Central memory CD8-positive, alpha-beta T cell (primary cell): Measurements from ENCODE around the gene KCTD1.

Experiments
- ATAC-seq: fragments of 150-1000 bp; cut with Tn5 transposase; replicated peaks from 2 replicates; pipeline ENCODE4 v1.10.0; 2022; ENCODE audit warnings: mild to moderate bottlenecking, moderate FRiP score, moderate number of reproducible peaks; ENCODE audit not compliant: poor library complexity, severe bottlenecking; ENCODE audit errors: extremely low read depth
- DNase-seq, 2 donors: peaks; one replicate each; pipeline ENCODE4 v3.0.0; 2021; ENCODE audit warnings: low spot score in 2 of 2
- H3K27ac Mint-ChIP-seq: one replicate; pipeline ENCODE4 v1.8.0; 2022; ENCODE audit warnings: low read depth, mild to moderate bottlenecking, moderate library complexity, mixed read lengths
- H3K27me3 Mint-ChIP-seq: one replicate; pipeline ENCODE4 v1.8.0; 2022; ENCODE audit warnings: mixed read lengths
- H3K36me3 Mint-ChIP-seq: one replicate; pipeline ENCODE4 v1.8.0; 2022; ENCODE audit warnings: mild to moderate bottlenecking, moderate library complexity, mixed read lengths; ENCODE audit not compliant: insufficient read depth
- H3K4me1 Mint-ChIP-seq: one replicate; pipeline ENCODE4 v1.8.0; 2022; ENCODE audit warnings: mixed read lengths
- H3K4me3 Mint-ChIP-seq: one replicate; pipeline ENCODE4 v1.8.0; 2022; ENCODE audit warnings: mild to moderate bottlenecking, moderate library complexity, mixed read lengths
- H3K9me3 Mint-ChIP-seq: one replicate; pipeline ENCODE4 v1.8.0; 2022; ENCODE audit warnings: mixed read lengths

KCTD1 gene

GRCh38 chr18:26479681-26480079 lies 68.7 kb downstream of the KCTD1 start:
- peaks cover 2% of the 10 kb centered on the region for H3K36me3 Mint-ChIP-seq
- no peaks in the 10 kb centered on the region for H3K4me1 Mint-ChIP-seq
- H3K9me3 Mint-ChIP-seq = no peaks in the 10 kb centered on the region
- ATAC-seq = no peak
- no peak overlapping the region for H3K4me3 Mint-ChIP-seq
- no peak for DNase-seq
- no peak overlapping the region for H3K27ac Mint-ChIP-seq
- H3K27me3 Mint-ChIP-seq = no peaks in the 10 kb centered on the region

- H3K9me3 Mint-ChIP-seq = no peaks in the 10 kb centered on the region
- H3K36me3 Mint-ChIP-seq = peaks cover 2% of the 10 kb centered on the region
- no peak for DNase-seq
- ATAC-seq = no peak
- H3K4me3 Mint-ChIP-seq = no peak overlapping the region
- H3K27ac Mint-ChIP-seq = no peak overlapping the region
- H3K4me1 Mint-ChIP-seq = no peaks in the 10 kb centered on the region
- no peaks in the 10 kb centered on the region for H3K27me3 Mint-ChIP-seq
Observed at GRCh38 chr18:26479065-26479680, 69.2 kb downstream of the KCTD1 start.

- DNase-seq = no peak
- no peaks in the 10 kb centered on the region for H3K27me3 Mint-ChIP-seq
- H3K4me3 Mint-ChIP-seq = no peak overlapping the region
- H3K36me3 Mint-ChIP-seq = peaks cover 2% of the 10 kb centered on the region
- no peaks in the 10 kb centered on the region for H3K4me1 Mint-ChIP-seq
- no peak overlapping the region for H3K27ac Mint-ChIP-seq
- no peak for ATAC-seq
- H3K9me3 Mint-ChIP-seq = no peaks in the 10 kb centered on the region
Observed at GRCh38 chr18:26477828-26478466, 70.4 kb downstream of the KCTD1 start.

GRCh38 chr18:26476697-26477096 lies 71.7 kb downstream of the KCTD1 start:
- ATAC-seq = no peak

GRCh38 chr18:26474542-26474941 lies 73.8 kb downstream of the KCTD1 start:
- Mint-ChIP-seq H3K9me3 (no peaks in the 10 kb centered on the region), H3K27me3 (no peaks in the 10 kb centered on the region), H3K4me3 (no peak overlapping the region), H3K4me1 (no peaks in the 10 kb centered on the region), H3K36me3 (peaks cover 2% of the 10 kb centered on the region), H3K27ac (no peak overlapping the region)
- ATAC-seq (no peak), DNase-seq (no peak)

More at GRCh38 chr18:26476697-26477096, 71.7 kb downstream of the KCTD1 start:
- DNase-seq = no peak
- no peaks in the 10 kb centered on the region for H3K9me3 Mint-ChIP-seq
- H3K36me3 Mint-ChIP-seq = peaks cover 2% of the 10 kb centered on the region
- H3K27ac Mint-ChIP-seq = no peak overlapping the region
- no peak overlapping the region for H3K4me3 Mint-ChIP-seq
- H3K27me3 Mint-ChIP-seq = no peaks in the 10 kb centered on the region
- H3K4me1 Mint-ChIP-seq = no peaks in the 10 kb centered on the region

GRCh38 chr18:26473672-26474071 lies 74.7 kb downstream of the KCTD1 start:
- H3K27me3 Mint-ChIP-seq = no peaks in the 10 kb centered on the region
- DNase-seq (no peak), ATAC-seq (no peak)
- no peak overlapping the region for H3K4me3 Mint-ChIP-seq
- peaks cover 2% of the 10 kb centered on the region for H3K36me3 Mint-ChIP-seq
- H3K27ac Mint-ChIP-seq = no peak overlapping the region
- no peaks in the 10 kb centered on the region for H3K4me1 Mint-ChIP-seq
- no peaks in the 10 kb centered on the region for H3K9me3 Mint-ChIP-seq

GRCh38 chr18:26471826-26472225 lies 76.5 kb downstream of the KCTD1 start:
- H3K4me3 Mint-ChIP-seq = no peak overlapping the region
- DNase-seq (no peak), ATAC-seq (no peak)
- peaks cover 2% of the 10 kb centered on the region for H3K36me3 Mint-ChIP-seq
- no peaks in the 10 kb centered on the region for H3K27me3 Mint-ChIP-seq
- H3K9me3 Mint-ChIP-seq = no peaks in the 10 kb centered on the region
- no peak overlapping the region for H3K27ac Mint-ChIP-seq
- no peaks in the 10 kb centered on the region for H3K4me1 Mint-ChIP-seq

- H3K9me3 Mint-ChIP-seq = no peaks in the 10 kb centered on the region
- no peak for ATAC-seq
- no peak overlapping the region for H3K4me3 Mint-ChIP-seq
- no peak overlapping the region for H3K27ac Mint-ChIP-seq
- H3K27me3 Mint-ChIP-seq = no peaks in the 10 kb centered on the region
- H3K36me3 Mint-ChIP-seq = peaks cover 2% of the 10 kb centered on the region
- H3K4me1 Mint-ChIP-seq = no peaks in the 10 kb centered on the region
- DNase-seq = no peak
Observed at GRCh38 chr18:26471027-26471426, 77.3 kb downstream of the KCTD1 start.

GRCh38 chr18:26470011-26470637 lies 78.2 kb downstream of the KCTD1 start:
- Mint-ChIP-seq H3K27me3 (no peaks in the 10 kb centered on the region), H3K36me3 (peaks cover 2% of the 10 kb centered on the region), H3K9me3 (no peaks in the 10 kb centered on the region), H3K4me1 (no peaks in the 10 kb centered on the region), H3K4me3 (no peak overlapping the region), H3K27ac (no peak overlapping the region)
- no peak for DNase-seq
- ATAC-seq = no peak

GRCh38 chr18:26468931-26469340 lies 79.4 kb downstream of the KCTD1 start:
- DNase-seq (no peak), ATAC-seq (no peak)
- Mint-ChIP-seq H3K4me1 (no peaks in the 10 kb centered on the region), H3K36me3 (no peaks in the 10 kb centered on the region), H3K9me3 (no peaks in the 10 kb centered on the region), H3K27me3 (no peaks in the 10 kb centered on the region), H3K27ac (no peak overlapping the region), H3K4me3 (no peak overlapping the region)

GRCh38 chr18:26466026-26466425 lies 82.3 kb downstream of the KCTD1 start:
- Mint-ChIP-seq H3K27me3 (no peaks in the 10 kb centered on the region), H3K4me1 (no peaks in the 10 kb centered on the region), H3K4me3 (no peak overlapping the region), H3K27ac (no peak overlapping the region), H3K9me3 (no peaks in the 10 kb centered on the region), H3K36me3 (peaks cover 2% of the 10 kb centered on the region)
- no peak for DNase-seq
- no peak for ATAC-seq

GRCh38 chr18:26465431-26465830 lies 82.9 kb downstream of the KCTD1 start:
- DNase-seq = no peak
- H3K36me3 Mint-ChIP-seq = peaks cover 2% of the 10 kb centered on the region
- no peak overlapping the region for H3K27ac Mint-ChIP-seq
- H3K4me3 Mint-ChIP-seq = no peak overlapping the region
- no peaks in the 10 kb centered on the region for H3K4me1 Mint-ChIP-seq
- H3K9me3 Mint-ChIP-seq = no peaks in the 10 kb centered on the region
- no peaks in the 10 kb centered on the region for H3K27me3 Mint-ChIP-seq
- ATAC-seq = no peak
